ENCODE measurements around the gene MYO18B.

MYO18B gene

DNA sequence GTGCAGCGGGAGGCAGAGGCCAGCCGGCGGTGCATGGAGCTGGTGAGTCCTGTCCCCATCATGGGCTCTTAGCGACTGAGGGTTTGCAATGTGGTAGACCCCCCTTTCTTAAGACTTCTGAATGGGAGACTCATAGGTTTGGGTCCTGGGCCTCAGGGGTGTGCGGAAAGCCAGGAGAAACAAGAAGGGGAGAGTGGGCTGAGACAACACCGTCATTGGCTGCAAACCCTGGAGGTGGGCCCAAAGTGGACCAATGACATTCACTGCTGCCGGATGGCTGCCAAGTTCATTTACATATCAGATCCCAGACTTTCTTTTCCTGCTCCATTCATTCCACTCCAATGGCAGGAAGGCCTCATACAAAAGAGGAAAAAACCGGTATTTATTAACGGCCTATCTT is 213.3 kb downstream of the MYO18B start:
- Histone ChIP-seq H3K4me3 (replicated peaks; ENCODE audit: insufficient read depth, low read length) (no peak overlapping the region), H3K27ac (replicated peaks) (no peak overlapping the region), H3K27me3 (ENCODE audit: insufficient read depth, poor library complexity, severe bottlenecking) (no peaks in the 10 kb centered on the region)
- TF ChIP-seq, protein P1, sequence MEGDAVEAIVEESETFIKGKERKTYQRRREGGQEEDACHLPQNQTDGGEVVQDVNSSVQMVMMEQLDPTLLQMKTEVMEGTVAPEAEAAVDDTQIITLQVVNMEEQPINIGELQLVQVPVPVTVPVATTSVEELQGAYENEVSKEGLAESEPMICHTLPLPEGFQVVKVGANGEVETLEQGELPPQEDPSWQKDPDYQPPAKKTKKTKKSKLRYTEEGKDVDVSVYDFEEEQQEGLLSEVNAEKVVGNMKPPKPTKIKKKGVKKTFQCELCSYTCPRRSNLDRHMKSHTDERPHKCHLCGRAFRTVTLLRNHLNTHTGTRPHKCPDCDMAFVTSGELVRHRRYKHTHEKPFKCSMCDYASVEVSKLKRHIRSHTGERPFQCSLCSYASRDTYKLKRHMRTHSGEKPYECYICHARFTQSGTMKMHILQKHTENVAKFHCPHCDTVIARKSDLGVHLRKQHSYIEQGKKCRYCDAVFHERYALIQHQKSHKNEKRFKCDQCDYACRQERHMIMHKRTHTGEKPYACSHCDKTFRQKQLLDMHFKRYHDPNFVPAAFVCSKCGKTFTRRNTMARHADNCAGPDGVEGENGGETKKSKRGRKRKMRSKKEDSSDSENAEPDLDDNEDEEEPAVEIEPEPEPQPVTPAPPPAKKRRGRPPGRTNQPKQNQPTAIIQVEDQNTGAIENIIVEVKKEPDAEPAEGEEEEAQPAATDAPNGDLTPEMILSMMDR (IDR thresholded peaks at IDR 0.05; ENCODE audit: insufficient read depth, low read length) = no peak
- TF ChIP-seq POLR2AphosphoS5 (IDR thresholded peaks at IDR 0.05; ENCODE audit: low read depth) (no peak), SPI1 (IDR thresholded peaks at IDR 0.05; ENCODE audit: borderline replicate concordance, low read depth) (no peak), GABPA (IDR thresholded peaks at IDR 0.05; ENCODE audit: low read depth) (no peak)
- TF ChIP-seq, protein P2, sequence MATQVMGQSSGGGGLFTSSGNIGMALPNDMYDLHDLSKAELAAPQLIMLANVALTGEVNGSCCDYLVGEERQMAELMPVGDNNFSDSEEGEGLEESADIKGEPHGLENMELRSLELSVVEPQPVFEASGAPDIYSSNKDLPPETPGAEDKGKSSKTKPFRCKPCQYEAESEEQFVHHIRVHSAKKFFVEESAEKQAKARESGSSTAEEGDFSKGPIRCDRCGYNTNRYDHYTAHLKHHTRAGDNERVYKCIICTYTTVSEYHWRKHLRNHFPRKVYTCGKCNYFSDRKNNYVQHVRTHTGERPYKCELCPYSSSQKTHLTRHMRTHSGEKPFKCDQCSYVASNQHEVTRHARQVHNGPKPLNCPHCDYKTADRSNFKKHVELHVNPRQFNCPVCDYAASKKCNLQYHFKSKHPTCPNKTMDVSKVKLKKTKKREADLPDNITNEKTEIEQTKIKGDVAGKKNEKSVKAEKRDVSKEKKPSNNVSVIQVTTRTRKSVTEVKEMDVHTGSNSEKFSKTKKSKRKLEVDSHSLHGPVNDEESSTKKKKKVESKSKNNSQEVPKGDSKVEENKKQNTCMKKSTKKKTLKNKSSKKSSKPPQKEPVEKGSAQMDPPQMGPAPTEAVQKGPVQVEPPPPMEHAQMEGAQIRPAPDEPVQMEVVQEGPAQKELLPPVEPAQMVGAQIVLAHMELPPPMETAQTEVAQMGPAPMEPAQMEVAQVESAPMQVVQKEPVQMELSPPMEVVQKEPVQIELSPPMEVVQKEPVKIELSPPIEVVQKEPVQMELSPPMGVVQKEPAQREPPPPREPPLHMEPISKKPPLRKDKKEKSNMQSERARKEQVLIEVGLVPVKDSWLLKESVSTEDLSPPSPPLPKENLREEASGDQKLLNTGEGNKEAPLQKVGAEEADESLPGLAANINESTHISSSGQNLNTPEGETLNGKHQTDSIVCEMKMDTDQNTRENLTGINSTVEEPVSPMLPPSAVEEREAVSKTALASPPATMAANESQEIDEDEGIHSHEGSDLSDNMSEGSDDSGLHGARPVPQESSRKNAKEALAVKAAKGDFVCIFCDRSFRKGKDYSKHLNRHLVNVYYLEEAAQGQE (IDR thresholded peaks at IDR 0.05; ENCODE audit: insufficient replicate concordance, low read depth) = no peak
- no peak for DNase-seq (ENCODE audit: low read depth in 1 of 2, low spot score in 1 of 2)

DNA sequence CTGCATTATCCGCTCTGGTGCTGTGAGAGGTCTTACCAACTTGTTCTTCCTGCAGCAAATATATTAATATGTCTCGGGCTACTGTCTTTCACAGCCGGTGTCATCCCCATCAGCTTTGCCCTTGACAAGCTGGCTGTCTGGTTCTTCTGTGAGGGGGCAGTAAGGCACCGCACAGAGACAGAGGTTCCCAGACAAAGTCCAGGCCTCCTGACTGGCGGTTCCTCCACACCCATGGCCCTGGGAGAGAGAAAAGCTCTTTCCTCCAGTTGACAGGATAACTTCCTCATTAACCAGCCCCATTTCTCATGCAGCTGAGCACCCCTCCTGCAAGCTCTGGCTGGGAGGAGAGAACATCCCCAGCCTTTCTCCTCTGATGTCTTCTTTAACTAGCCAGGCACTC is 214.8 kb downstream of the MYO18B start:
- TF ChIP-seq SPI1 (IDR thresholded peaks at IDR 0.05; ENCODE audit: borderline replicate concordance, low read depth) = no peak
- no peak for TF ChIP-seq POLR2AphosphoS5 (IDR thresholded peaks at IDR 0.05; ENCODE audit: low read depth)
- TF ChIP-seq, protein P1 (IDR thresholded peaks at IDR 0.05; ENCODE audit: insufficient read depth, low read length) = no peak
- no peak for TF ChIP-seq GABPA (IDR thresholded peaks at IDR 0.05; ENCODE audit: low read depth)
- TF ChIP-seq, protein P2 (IDR thresholded peaks at IDR 0.05; ENCODE audit: insufficient replicate concordance, low read depth) = no peak
- DNase-seq (ENCODE audit: low read depth in 1 of 2, low spot score in 1 of 2) = no peak
- no peaks in the 10 kb centered on the region for H3K27me3 ChIP-seq (ENCODE audit: insufficient read depth, poor library complexity, severe bottlenecking)
- no peak overlapping the region for H3K4me3 ChIP-seq (replicated peaks; ENCODE audit: insufficient read depth, low read length)
- no peak overlapping the region for H3K27ac ChIP-seq (replicated peaks)

DNA sequence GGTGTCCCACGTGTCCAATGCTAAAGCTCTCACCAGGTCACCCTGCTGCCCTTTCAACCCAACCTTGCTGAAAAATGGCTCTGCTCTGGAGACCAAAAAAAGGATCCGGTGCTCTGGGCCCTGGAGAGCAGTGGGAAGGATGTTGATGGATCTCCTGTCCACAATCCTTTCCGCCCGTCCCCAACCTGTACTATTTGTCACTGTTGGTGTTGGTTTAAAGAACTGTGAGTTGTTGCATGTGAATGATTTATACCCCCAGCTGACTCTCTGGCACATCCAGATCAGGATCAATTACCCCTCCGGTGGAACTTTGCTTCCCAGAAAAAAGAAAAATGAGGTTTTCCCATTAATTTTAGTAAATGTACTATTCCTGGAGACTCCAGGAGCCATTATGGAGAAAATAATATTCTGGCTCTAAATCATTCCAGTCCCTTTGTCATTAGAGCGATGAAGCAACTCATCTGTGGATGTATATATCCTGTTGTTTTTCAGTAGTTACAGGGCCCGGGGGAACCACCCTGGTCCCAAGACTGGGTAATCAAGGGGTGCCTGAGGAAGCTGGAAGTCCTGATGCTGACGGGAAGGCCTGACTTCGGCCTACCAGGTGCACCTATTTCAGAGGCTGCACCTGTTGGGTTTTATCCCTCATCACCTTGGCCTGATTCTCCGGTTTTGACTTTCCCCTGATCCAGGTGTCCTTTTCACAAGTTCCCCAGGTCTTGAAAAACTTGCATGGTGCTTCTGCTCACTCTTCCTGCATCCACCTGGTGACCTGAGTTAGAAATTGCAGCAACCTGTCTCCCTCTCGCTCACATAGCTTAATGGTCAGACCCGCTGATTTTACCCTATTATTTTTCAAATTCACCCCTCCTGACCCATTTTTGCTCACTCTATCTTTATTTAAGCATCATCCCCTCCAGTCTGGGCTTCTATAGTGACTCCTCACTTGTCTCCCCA is 218.1 kb downstream of the MYO18B start:
- DNase-seq (ENCODE audit: low read depth in 1 of 2, low spot score in 1 of 2) = no peak
- peaks cover 3% of the 10 kb centered on the region for H3K27me3 ChIP-seq (ENCODE audit: insufficient read depth, poor library complexity, severe bottlenecking)
- TF ChIP-seq, protein P1 (IDR thresholded peaks at IDR 0.05; ENCODE audit: insufficient read depth, low read length) = no peak
- TF ChIP-seq, protein P2 (IDR thresholded peaks at IDR 0.05; ENCODE audit: insufficient replicate concordance, low read depth) = no peak
- no peak for TF ChIP-seq SPI1 (IDR thresholded peaks at IDR 0.05; ENCODE audit: borderline replicate concordance, low read depth)
- no peak for TF ChIP-seq GABPA (IDR thresholded peaks at IDR 0.05; ENCODE audit: low read depth)
- TF ChIP-seq POLR2AphosphoS5 (IDR thresholded peaks at IDR 0.05; ENCODE audit: low read depth) = no peak
- H3K4me3 ChIP-seq (replicated peaks; ENCODE audit: insufficient read depth, low read length) = no peak overlapping the region
- no peak overlapping the region for H3K27ac ChIP-seq (replicated peaks)
